Measurements from ENCODE around the gene PAMR1. TPM values are rescaled to one million over a fixed set of nuclear protein-coding genes. Genes with fewer than 3 reads are reported as not detected.

The PAMR1 gene
- total and polyA plus RNA-seq, 2 donors (not counting 3 experiments of a cell fraction or from before 2014, with no cell fraction given) = not detected

GRCh38 chr11:35563484-35564244, 38.2 kb upstream of the PAMR1 start:
- dilution Hi-C loops (cut with MboI; ENCODE audit: extremely low pct_ligation_motif_present, low sequenced_read_pairs) (no loop called here), intact Hi-C loops (cut with micrococcal nuclease) (no loop called here)
- H4K20me1 ChIP-seq (replicated peaks; ENCODE audit: control insufficient read depth, extremely low read depth, insufficient read depth, low read length) = no peaks in the 10 kb centered on the region
- TF ChIP-seq POLR2A (IDR thresholded peaks at IDR 0.05; ENCODE audit: low read depth, low read length) = no peak
- H3K36me3 ChIP-seq (ENCODE audit: control insufficient read depth in 2 of 2, extremely low read depth in 1 of 2, insufficient read depth in 2 of 2, low read length in 2 of 2) = no peaks in the 10 kb centered on the region
- H3K27me3 ChIP-seq (ENCODE audit: control insufficient read depth in 2 of 2, insufficient read depth in 2 of 2, low read length in 2 of 2) = no peaks in the 10 kb centered on the region
- ChIA-PET CTCF (interaction anchor here (1.1 to 2.3 kb wide), 2 partner anchors 16 to 33 kb away, joined by 3 to 5 read pairs; no protein-coding TSS in a partner anchor), POLR2A (no interaction called here)
- DNase-seq (ENCODE audit: low read depth, low spot score) (no peak), FAIRE-seq (no peak)
- no peak overlapping the region for H3K27ac ChIP-seq (ENCODE audit: insufficient read depth, low read depth, low read length)
- no peaks in the 10 kb centered on the region for H3K79me2 ChIP-seq (ENCODE audit: control insufficient read depth, insufficient read depth, low read length)
- no peaks in the 10 kb centered on the region for H3K9me3 ChIP-seq (replicated peaks; ENCODE audit: control insufficient read depth, insufficient read depth, low read length)
- no peak overlapping the region for H2AFZ ChIP-seq (ENCODE audit: low read depth, low read length)
- no TSS peak for BruUV-seq (replicated peaks)
- no peaks in the 10 kb centered on the region for H3K4me1 ChIP-seq (ENCODE audit: control insufficient read depth, extremely low read depth, insufficient read depth, low read length)
- no peaks in the 10 kb centered on the region for H3K9me1 ChIP-seq (replicated peaks; ENCODE audit: control insufficient read depth, extremely low read depth, insufficient read depth, low read length)
- no peak overlapping the region for H3K9ac ChIP-seq (replicated peaks; ENCODE audit: extremely low read depth, insufficient read depth, low read length)
- H3K4me2 ChIP-seq (ENCODE audit: insufficient read depth, low read length) = no peak overlapping the region
- no peak overlapping the region for H3K4me3 ChIP-seq (replicated peaks in 1 of 3; ENCODE audit: insufficient read depth in 1 of 3, low read depth in 1 of 3, low read length in 3 of 3)

GRCh38 chr11:35559949-35560348, 34.5 kb upstream of the PAMR1 start:
- BruUV-seq (replicated peaks) = no TSS peak
- Histone ChIP-seq H3K4me3 (replicated peaks in 1 of 3; ENCODE audit: insufficient read depth in 1 of 3, low read depth in 1 of 3, low read length in 3 of 3) (no peak overlapping the region), H3K9ac (replicated peaks; ENCODE audit: extremely low read depth, insufficient read depth, low read length) (no peak overlapping the region), H3K27me3 (ENCODE audit: control insufficient read depth in 2 of 2, insufficient read depth in 2 of 2, low read length in 2 of 2) (peaks cover 0 to 2% of the 10 kb centered on the region in 2 experiments), H3K79me2 (ENCODE audit: control insufficient read depth, insufficient read depth, low read length) (no peaks in the 10 kb centered on the region), H4K20me1 (replicated peaks; ENCODE audit: control insufficient read depth, extremely low read depth, insufficient read depth, low read length) (no peaks in the 10 kb centered on the region), H3K36me3 (ENCODE audit: control insufficient read depth in 2 of 2, extremely low read depth in 1 of 2, insufficient read depth in 2 of 2, low read length in 2 of 2) (no peaks in the 10 kb centered on the region), H3K9me3 (replicated peaks; ENCODE audit: control insufficient read depth, insufficient read depth, low read length) (no peaks in the 10 kb centered on the region), H3K27ac (ENCODE audit: insufficient read depth, low read depth, low read length) (no peak overlapping the region), H3K9me1 (replicated peaks; ENCODE audit: control insufficient read depth, extremely low read depth, insufficient read depth, low read length) (peaks cover under 1% of the 10 kb centered on the region), H3K4me2 (ENCODE audit: insufficient read depth, low read length) (no peak overlapping the region), H2AFZ (ENCODE audit: low read depth, low read length) (no peak overlapping the region), H3K4me1 (ENCODE audit: control insufficient read depth, extremely low read depth, insufficient read depth, low read length) (no peaks in the 10 kb centered on the region)
- ChIA-PET POLR2A (no interaction called here), CTCF (no interaction called here)
- no peak for FAIRE-seq
- dilution Hi-C loops (cut with MboI; ENCODE audit: extremely low pct_ligation_motif_present, low sequenced_read_pairs) = no loop called here
- no peak for DNase-seq (ENCODE audit: low read depth, low spot score)
- no peak for TF ChIP-seq MAX (IDR thresholded peaks at IDR 0.05; ENCODE audit: insufficient read depth, insufficient read length)
- no peak for TF ChIP-seq POLR2A (IDR thresholded peaks at IDR 0.05; ENCODE audit: low read depth, low read length)
- TF ChIP-seq EZH2 (IDR thresholded peaks at IDR 0.05; ENCODE audit: borderline replicate concordance, low read depth, low read length, severe bottlenecking) = no peak
- no peak for TF ChIP-seq CTCF (IDR thresholded peaks at IDR 0.05; ENCODE audit: extremely low read depth in 1 of 2, insufficient read depth in 1 of 2, low read depth in 1 of 2, low read length in 2 of 2)
- TF ChIP-seq MYC (IDR thresholded peaks at IDR 0.05; ENCODE audit: low read depth, low read length) = no peak
- no peak for TF ChIP-seq JUN (IDR thresholded peaks at IDR 0.05; ENCODE audit: borderline replicate concordance, insufficient read depth, insufficient read length, low read depth)
- no peak for TF ChIP-seq FOS (IDR thresholded peaks at IDR 0.05; ENCODE audit: borderline replicate concordance, insufficient read depth, low read length)
- TF ChIP-seq POLR2AphosphoS5 (IDR thresholded peaks at IDR 0.05; ENCODE audit: insufficient read depth, low read depth, low read length) = no peak
- no peak for TF ChIP-seq GATA2 (IDR thresholded peaks at IDR 0.05; ENCODE audit: insufficient read depth, insufficient read length, low read depth, low read length)
- intact Hi-C loops (cut with micrococcal nuclease) = no loop called here
